WTC11 (cell line): ENCODE data around the gene KPNA4.

Experiments
- ATF2 ChIP-seq: sonication (generic); formaldehyde crosslinking; IDR thresholded peaks from 2 replicates; pipeline ENCODE4 v1.8.1; 2022; ENCODE audit warnings: low read depth, missing genetic modification reagents, borderline replicate concordance
- SMAD4 ChIP-seq: sonication (generic); formaldehyde crosslinking; IDR thresholded peaks from 2 replicates; pipeline ENCODE4 v1.8.0; 2022; ENCODE audit warnings: mild to moderate bottlenecking, missing genetic modification reagents
- TEAD4 ChIP-seq: sonication (generic); formaldehyde crosslinking; IDR thresholded peaks from 2 replicates; pipeline ENCODE4 v1.8.0; 2022; ENCODE audit warnings: mild to moderate bottlenecking, missing genetic modification reagents
- ZBTB43 ChIP-seq: sonication (generic); formaldehyde crosslinking; IDR thresholded peaks from 2 replicates; pipeline ENCODE4 v1.8.1; 2023; ENCODE audit warnings: mild to moderate bottlenecking, missing genetic modification reagents
- TF ChIP-seq, protein P1 (sequence below): fragments of 250-450 bp; sonication (Bioruptor Pico); conservative IDR thresholded peaks from 2 replicates; pipeline ENCODE4 v1.9.0; 2021; ENCODE audit warnings: mild to moderate bottlenecking
- TF ChIP-seq, protein P2 (sequence below): fragments of 200-600 bp; IDR thresholded peaks from 2 replicates; pipeline ENCODE4 v1.8.0; 2022; ENCODE audit warnings: antibody characterized with exemption
- TF ChIP-seq, protein P3 (sequence below): sonication (generic); formaldehyde crosslinking; IDR thresholded peaks from 2 replicates; pipeline ENCODE4 v1.8.1; 2023; ENCODE audit warnings: mild to moderate bottlenecking, missing genetic modification reagents, moderate library complexity
- TF ChIP-seq, protein P4 (sequence below): sonication (generic); formaldehyde crosslinking; IDR thresholded peaks from 2 replicates; pipeline ENCODE4 v1.8.0; 2023; ENCODE audit warnings: missing genetic modification reagents, mild to moderate bottlenecking, borderline replicate concordance
- TF ChIP-seq, protein P5 (sequence below): fragments of 250-450 bp; sonication (Bioruptor Pico); IDR thresholded peaks from 2 replicates; pipeline ENCODE4 v1.9.0; 2021; ENCODE audit warnings: moderate library complexity, mild to moderate bottlenecking, inconsistent platforms, borderline replicate concordance

DNA sequence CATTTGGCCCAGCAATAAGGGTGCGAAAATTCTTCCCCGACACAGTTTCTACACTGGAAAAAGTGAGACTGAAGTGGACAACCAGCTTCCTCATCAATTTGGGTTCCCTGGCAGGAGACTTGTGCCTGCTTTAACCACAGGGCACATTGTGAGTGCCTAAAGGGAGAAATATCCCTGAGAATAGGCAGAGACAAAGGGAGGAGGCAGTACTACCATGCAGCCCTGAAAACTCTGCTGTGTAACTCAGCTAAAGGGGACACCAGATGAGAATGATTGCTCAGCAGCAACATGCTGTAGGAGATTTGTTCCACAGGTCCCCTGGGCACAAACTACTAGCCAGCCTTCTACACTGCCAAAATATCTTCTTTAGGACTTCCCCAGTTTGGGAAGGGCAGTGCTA, 15.6 kb upstream of the KPNA4 start:
- TF ChIP-seq, protein P1, sequence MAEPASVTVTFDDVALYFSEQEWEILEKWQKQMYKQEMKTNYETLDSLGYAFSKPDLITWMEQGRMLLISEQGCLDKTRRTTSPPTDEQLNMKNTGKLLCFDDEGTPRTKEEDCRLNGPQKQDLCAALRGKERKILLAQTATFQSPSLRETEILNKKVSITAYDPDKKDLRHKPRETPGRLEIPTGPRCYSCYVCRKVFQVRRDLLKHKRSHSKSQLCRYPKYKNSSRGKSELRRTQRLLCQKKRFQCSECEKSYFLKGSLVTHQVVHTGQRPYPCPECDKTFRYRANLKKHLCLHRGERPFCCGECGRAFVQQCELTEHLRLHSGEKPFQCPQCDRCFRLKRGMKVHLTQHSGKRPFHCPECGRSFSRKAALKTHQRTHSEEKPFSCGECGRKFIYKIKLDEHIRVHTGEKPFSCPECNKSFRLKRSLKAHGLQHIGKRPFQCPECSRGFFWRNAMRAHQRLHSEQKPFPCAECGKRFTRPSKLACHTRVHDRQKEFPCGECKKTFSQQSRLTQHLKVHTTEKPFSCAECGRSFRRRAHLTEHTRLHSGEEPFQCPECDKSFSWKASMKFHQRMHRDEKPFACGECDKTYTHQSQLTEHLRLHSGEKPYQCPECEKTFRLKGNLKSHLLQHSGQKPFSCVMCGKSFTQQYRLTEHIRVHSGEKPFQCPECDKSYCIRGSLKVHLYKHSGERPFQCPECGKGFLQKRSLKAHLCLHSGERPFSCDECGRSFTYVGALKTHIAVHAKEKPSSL (CRISPR knock-in tag), result no peak
- TF ChIP-seq TEAD4 (CRISPR knock-in tag) (no peak), SMAD4 (no peak), ZBTB43 (CRISPR knock-in tag) (no peak), ATF2 (no peak)
- TF ChIP-seq, protein P2, sequence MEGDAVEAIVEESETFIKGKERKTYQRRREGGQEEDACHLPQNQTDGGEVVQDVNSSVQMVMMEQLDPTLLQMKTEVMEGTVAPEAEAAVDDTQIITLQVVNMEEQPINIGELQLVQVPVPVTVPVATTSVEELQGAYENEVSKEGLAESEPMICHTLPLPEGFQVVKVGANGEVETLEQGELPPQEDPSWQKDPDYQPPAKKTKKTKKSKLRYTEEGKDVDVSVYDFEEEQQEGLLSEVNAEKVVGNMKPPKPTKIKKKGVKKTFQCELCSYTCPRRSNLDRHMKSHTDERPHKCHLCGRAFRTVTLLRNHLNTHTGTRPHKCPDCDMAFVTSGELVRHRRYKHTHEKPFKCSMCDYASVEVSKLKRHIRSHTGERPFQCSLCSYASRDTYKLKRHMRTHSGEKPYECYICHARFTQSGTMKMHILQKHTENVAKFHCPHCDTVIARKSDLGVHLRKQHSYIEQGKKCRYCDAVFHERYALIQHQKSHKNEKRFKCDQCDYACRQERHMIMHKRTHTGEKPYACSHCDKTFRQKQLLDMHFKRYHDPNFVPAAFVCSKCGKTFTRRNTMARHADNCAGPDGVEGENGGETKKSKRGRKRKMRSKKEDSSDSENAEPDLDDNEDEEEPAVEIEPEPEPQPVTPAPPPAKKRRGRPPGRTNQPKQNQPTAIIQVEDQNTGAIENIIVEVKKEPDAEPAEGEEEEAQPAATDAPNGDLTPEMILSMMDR, result no peak
- TF ChIP-seq, protein P3, sequence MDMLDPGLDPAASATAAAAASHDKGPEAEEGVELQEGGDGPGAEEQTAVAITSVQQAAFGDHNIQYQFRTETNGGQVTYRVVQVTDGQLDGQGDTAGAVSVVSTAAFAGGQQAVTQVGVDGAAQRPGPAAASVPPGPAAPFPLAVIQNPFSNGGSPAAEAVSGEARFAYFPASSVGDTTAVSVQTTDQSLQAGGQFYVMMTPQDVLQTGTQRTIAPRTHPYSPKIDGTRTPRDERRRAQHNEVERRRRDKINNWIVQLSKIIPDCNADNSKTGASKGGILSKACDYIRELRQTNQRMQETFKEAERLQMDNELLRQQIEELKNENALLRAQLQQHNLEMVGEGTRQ (CRISPR knock-in tag), result no peak
- TF ChIP-seq, protein P4, sequence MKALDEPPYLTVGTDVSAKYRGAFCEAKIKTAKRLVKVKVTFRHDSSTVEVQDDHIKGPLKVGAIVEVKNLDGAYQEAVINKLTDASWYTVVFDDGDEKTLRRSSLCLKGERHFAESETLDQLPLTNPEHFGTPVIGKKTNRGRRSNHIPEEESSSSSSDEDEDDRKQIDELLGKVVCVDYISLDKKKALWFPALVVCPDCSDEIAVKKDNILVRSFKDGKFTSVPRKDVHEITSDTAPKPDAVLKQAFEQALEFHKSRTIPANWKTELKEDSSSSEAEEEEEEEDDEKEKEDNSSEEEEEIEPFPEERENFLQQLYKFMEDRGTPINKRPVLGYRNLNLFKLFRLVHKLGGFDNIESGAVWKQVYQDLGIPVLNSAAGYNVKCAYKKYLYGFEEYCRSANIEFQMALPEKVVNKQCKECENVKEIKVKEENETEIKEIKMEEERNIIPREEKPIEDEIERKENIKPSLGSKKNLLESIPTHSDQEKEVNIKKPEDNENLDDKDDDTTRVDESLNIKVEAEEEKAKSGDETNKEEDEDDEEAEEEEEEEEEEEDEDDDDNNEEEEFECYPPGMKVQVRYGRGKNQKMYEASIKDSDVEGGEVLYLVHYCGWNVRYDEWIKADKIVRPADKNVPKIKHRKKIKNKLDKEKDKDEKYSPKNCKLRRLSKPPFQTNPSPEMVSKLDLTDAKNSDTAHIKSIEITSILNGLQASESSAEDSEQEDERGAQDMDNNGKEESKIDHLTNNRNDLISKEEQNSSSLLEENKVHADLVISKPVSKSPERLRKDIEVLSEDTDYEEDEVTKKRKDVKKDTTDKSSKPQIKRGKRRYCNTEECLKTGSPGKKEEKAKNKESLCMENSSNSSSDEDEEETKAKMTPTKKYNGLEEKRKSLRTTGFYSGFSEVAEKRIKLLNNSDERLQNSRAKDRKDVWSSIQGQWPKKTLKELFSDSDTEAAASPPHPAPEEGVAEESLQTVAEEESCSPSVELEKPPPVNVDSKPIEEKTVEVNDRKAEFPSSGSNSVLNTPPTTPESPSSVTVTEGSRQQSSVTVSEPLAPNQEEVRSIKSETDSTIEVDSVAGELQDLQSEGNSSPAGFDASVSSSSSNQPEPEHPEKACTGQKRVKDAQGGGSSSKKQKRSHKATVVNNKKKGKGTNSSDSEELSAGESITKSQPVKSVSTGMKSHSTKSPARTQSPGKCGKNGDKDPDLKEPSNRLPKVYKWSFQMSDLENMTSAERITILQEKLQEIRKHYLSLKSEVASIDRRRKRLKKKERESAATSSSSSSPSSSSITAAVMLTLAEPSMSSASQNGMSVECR (CRISPR knock-in tag), result no peak
- TF ChIP-seq, protein P5, sequence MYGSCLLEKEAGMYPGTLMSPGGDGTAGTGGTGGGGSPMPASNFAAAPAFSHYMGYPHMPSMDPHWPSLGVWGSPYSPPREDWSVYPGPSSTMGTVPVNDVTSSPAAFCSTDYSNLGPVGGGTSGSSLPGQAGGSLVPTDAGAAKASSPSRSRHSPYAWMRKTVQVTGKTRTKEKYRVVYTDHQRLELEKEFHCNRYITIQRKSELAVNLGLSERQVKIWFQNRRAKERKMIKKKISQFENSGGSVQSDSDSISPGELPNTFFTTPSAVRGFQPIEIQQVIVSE (CRISPR knock-in tag), result no peak
